GM12801 (cell line): ENCODE data around the gene JAGN1.

ENCODE experiments used
- TF ChIP-seq, protein P1 (sequence below): IDR thresholded peaks from one replicate; pipeline ENCODE4 v1.5.1; 2011; ENCODE audit warnings: control low read depth; ENCODE audit not compliant: insufficient read length; ENCODE audit errors: extremely low read depth

The JAGN1 gene

GRCh38 chr3:9890249-9891071 is at the start of gene JAGN1:
Gene JAGN1 (plus strand): TSS chr3:9890610. CDS start chr3:9890723, 113 bp downstream.
- TF ChIP-seq, protein P1, sequence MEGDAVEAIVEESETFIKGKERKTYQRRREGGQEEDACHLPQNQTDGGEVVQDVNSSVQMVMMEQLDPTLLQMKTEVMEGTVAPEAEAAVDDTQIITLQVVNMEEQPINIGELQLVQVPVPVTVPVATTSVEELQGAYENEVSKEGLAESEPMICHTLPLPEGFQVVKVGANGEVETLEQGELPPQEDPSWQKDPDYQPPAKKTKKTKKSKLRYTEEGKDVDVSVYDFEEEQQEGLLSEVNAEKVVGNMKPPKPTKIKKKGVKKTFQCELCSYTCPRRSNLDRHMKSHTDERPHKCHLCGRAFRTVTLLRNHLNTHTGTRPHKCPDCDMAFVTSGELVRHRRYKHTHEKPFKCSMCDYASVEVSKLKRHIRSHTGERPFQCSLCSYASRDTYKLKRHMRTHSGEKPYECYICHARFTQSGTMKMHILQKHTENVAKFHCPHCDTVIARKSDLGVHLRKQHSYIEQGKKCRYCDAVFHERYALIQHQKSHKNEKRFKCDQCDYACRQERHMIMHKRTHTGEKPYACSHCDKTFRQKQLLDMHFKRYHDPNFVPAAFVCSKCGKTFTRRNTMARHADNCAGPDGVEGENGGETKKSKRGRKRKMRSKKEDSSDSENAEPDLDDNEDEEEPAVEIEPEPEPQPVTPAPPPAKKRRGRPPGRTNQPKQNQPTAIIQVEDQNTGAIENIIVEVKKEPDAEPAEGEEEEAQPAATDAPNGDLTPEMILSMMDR: no peak

GRCh38 chr3:9841015-9841414 is 49.4 kb upstream of the JAGN1 start:
- TF ChIP-seq, protein P1: no peak

- TF ChIP-seq, protein P1: no peak
Observed at GRCh38 chr3:9843715-9844438, 46.5 kb upstream of the JAGN1 start, which contains the start of gene RPUSD3. Gene RPUSD3 (minus strand): TSS chr3:9844008. CDS start chr3:9843990, 18 bp downstream.

DNA sequence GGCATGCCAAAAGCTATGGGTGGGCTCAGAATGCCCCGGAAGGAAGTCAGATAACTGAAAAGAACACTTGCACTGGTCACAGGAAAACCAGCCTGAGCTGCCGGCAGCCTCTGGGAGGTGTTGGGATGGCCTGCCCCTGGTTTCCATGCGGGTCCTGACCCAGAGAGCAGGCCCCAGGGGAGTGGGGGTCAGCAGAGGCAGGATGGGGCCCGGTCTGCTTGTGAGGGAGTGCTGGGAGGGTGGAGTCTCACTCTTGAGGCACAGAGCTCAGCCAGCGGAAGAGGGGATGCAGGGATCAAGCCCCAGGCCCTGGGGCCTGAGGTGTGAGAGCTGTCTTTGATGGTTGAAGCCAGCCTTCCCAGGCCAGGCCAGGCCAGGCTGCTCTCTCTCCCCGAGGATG is 44.2 kb upstream of the JAGN1 start:
- TF ChIP-seq, protein P1: no peak

- TF ChIP-seq, protein P1: no peak
Observed at GRCh38 chr3:9846931-9847488, 43.4 kb upstream of the JAGN1 start.

- TF ChIP-seq, protein P1: no peak
Observed at GRCh38 chr3:9852528-9852927, 37.9 kb upstream of the JAGN1 start.

DNA sequence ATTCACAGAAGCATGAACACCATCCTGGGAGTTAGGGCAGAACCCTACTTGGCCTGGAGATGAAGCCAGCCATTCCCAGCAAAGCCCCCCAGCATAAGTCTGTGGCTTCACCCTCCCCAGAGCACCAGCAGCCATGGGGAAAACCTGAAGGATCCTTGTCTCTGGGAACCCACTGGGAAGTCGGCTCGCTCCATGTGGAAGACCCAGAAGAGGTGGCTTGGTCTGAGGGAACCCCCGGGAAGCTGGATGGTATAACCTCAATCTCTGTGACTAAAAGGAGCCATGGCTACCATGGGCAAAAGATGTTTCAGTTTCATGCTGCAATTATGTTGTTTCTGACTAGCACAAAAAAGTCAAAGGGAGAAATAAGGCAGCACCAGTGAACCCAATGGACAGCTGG is 34.8 kb upstream of the JAGN1 start:
- TF ChIP-seq, protein P1: no peak
